ENCODE measurements around the gene NBEAL2.
A peak's percentile ranks its signal among the peaks of the same experiment; 100 is the strongest.

NBEAL2 gene

DNA sequence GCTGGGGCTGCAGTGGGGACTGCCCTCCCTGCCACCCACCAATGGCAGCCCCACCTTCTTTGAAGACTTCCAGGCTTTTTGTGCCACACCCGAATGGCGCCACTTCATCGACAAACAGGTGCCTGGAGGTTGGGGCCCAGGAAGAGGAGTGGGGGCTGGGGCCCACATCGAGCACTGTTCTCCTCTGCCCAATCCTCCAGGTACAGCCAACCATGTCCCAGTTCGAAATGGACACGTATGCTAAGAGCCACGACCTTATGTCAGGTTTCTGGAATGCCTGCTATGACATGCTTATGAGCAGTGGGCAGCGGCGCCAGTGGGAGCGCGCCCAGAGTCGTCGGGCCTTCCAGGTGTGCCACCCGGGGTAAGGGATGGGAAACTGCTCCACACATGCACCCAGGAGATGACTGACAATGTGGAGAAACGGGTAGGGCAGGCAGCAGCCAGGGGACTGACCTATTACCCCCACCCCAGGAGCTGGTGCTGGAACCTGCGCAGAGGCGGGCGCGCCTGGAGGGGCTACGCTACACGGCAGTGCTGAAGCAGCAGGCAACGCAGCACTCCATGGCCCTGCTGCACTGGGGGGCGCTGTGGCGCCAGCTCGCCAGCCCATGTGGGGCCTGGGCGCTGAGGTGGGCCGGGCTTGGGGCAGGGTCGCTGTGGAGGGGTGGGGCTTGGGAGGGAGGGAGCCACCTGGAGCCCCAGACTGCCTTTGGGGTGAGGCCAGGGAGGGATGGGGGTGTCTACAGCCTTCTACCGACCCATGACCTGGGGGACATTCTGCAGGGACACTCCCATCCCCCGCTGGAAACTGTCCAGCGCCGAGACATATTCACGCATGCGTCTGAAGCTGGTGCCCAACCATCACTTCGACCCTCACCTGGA lies 22.9 kb downstream of the NBEAL2 start:
- peak; percentile 9 for TF ChIP-seq CTCF (IDR thresholded peaks at IDR 0.05; ENCODE audit: control extremely low read depth, extremely low read depth, low read depth, missing control alignments)
- POLR2A ChIA-PET: no interaction called here
- CTCF ChIA-PET: interaction anchor here (0.8 kb wide), 2 partner anchors 10 kb away, joined by 3 read pairs; no protein-coding TSS in a partner anchor

GRCh38 chr3:47003056-47003410 lies 23.6 kb downstream of the NBEAL2 start:
- ChIA-PET POLR2A (no interaction called here), CTCF (interaction anchor here (0.8 to 1.1 kb wide), 2 partner anchors 10 to 319 kb away, joined by 3 read pairs; no protein-coding TSS in a partner anchor)
- no peak for DNase-seq (ENCODE audit: extremely low spot score)
- no peak for TF ChIP-seq CTCF (IDR thresholded peaks at IDR 0.05; ENCODE audit: control extremely low read depth, extremely low read depth, low read depth, missing control alignments)

More for the DNA sequence above, 22.9 kb downstream of the NBEAL2 start:
- no peak for DNase-seq (ENCODE audit: extremely low spot score)

GRCh38 chr3:47003461-47004368 lies 24.2 kb downstream of the NBEAL2 start:
- ChIA-PET POLR2A (no interaction called here), CTCF (interaction anchor here (0.8 to 1.1 kb wide), 2 partner anchors 11 to 318 kb away, joined by 3 read pairs; no protein-coding TSS in a partner anchor)
- no peak for DNase-seq (ENCODE audit: extremely low spot score)
- TF ChIP-seq CTCF (IDR thresholded peaks at IDR 0.05; ENCODE audit: control extremely low read depth, extremely low read depth, low read depth, missing control alignments): no peak

- ChIA-PET CTCF (interaction anchor here (1.1 to 1.4 kb wide), 2 partner anchors 246 to 318 kb away, joined by 3 read pairs; no protein-coding TSS in a partner anchor), POLR2A (no interaction called here)
- TF ChIP-seq CTCF (IDR thresholded peaks at IDR 0.05; ENCODE audit: control extremely low read depth, extremely low read depth, low read depth, missing control alignments): no peak
- no peak for DNase-seq (ENCODE audit: extremely low spot score)
Observed at GRCh38 chr3:47004369-47005211, 25.1 kb downstream of the NBEAL2 start.

DNA sequence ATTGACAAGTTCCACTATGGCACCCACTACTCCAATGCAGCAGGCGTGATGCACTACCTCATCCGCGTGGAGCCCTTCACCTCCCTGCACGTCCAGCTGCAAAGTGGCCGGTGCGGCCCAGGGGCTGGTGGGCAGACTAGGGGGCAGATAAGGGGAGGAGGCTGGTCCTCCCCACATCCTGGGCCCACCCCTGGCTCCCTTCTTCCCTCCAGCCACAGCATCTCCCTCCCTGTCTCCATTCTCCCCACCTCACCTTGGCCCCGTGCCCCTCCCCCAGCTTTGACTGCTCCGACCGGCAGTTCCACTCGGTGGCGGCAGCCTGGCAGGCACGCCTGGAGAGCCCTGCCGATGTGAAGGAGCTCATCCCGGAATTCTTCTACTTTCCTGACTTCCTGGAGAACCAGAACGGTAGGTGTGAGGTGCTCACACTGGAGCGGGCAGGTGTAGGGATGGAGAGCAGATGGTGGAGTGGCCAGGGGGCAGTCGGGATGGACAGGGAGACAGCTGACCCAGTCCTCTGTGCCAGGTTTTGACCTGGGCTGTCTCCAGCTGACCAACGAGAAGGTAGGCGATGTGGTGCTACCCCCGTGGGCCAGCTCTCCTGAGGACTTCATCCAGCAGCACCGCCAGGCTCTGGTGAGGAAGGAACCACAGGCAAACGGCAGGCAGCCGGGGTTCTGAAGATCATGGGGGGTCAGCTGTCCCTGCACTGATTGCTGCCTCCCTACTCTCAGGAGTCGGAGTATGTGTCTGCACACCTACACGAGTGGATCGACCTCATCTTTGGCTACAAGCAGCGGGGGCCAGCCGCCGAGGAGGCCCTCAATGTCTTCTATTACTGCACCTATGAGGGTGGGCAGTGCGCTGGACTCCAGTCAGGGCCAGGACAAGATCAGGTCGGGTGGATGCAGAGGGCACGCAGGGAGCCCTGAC lies 26.0 kb downstream of the NBEAL2 start:
- CTCF ChIA-PET: interaction anchor here (1.0 to 1.4 kb wide), 3 partner anchors 75 to 245 kb away, joined by 3 read pairs; no protein-coding TSS in a partner anchor
- TF ChIP-seq CTCF (IDR thresholded peaks at IDR 0.05; ENCODE audit: control extremely low read depth, extremely low read depth, low read depth, missing control alignments): no peak
- POLR2A ChIA-PET: no interaction called here
- DNase-seq (ENCODE audit: extremely low spot score): no peak

Data from GM10248 (cell line).